ENCODE results near the gene IGF2BP2.
"Not testable (repeated sequence)": the region's sequence is repeated elsewhere in the genome, so short reads cannot be mapped to it uniquely, and the experiment has no call there.

Gene IGF2BP2

GRCh38 chr3:185658504-185658912 is 166.3 kb downstream of the IGF2BP2 start:
- no peak for DNase-seq

GRCh38 chr3:185657691-185658503 is 166.9 kb downstream of the IGF2BP2 start:
- DNase-seq, result no peak

DNA sequence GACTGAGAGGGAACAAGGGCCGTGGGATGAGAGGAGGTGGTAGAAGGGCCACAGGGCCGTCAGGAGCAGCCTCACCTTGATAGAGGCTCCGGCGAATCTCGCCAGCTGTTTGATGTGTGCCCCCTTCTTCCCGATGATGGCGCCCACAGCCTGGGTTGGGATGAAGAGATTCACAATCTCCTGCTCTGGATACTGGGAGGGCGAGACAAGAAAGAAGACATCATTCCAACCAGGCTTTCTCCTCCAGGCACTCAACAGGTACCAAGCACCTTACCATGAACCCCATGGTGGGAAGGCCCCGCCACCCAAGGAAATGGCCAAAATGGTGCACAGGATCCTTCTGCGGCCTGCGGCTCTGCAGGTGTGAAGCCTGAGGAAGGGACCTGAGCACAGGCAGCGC is 167.6 kb downstream of the IGF2BP2 start:
- DNase-seq, result no peak

GRCh38 chr3:185656321-185656840 is 168.5 kb downstream of the IGF2BP2 start:
- DNase-seq, result no peak

DNA sequence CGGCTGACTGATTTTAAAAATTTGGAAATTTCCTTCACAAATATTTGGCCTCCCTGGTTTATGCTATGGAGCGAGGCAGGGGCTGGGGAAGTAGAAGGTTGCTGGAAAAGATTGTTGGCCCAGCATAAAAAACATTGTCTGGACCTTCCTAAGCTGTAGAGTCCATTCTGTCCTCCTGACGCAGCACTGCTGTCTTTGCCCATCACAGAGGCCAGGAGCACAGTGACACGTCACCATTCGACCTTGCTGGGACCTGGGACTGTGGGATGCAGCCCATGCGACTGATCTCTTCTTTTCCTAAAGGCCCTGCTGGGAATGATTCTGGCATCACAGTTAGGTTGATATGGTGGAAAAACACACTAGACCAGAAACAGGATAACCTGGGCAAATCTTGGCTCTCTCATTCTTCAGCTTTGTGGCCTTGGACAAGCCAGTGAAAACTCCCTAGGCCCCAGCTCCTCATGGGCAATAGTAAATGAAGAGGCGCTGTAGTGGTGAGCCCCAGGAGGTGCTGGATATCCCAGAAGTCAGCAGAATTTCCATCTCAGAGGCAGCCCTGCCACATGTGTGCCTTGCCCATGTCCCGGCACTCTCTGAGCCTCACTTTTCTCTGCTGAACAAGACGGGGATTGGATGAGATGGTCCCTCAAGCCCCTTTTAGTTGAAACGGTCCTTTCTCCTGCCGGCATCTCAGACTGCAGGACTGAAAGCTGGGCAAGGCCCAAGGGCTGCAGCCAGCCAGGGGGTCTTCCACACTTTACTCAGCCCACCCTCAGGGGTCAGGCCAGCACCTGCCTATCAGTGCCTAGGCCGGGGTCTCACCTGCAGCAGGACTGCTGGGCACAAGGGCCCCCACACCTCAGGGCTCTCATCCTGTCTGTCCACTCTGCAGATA is 169.2 kb downstream of the IGF2BP2 start:
- no peak for DNase-seq

GRCh38 chr3:185654758-185655145 is 170.1 kb downstream of the IGF2BP2 start:
- DNase-seq, result no peak

DNA sequence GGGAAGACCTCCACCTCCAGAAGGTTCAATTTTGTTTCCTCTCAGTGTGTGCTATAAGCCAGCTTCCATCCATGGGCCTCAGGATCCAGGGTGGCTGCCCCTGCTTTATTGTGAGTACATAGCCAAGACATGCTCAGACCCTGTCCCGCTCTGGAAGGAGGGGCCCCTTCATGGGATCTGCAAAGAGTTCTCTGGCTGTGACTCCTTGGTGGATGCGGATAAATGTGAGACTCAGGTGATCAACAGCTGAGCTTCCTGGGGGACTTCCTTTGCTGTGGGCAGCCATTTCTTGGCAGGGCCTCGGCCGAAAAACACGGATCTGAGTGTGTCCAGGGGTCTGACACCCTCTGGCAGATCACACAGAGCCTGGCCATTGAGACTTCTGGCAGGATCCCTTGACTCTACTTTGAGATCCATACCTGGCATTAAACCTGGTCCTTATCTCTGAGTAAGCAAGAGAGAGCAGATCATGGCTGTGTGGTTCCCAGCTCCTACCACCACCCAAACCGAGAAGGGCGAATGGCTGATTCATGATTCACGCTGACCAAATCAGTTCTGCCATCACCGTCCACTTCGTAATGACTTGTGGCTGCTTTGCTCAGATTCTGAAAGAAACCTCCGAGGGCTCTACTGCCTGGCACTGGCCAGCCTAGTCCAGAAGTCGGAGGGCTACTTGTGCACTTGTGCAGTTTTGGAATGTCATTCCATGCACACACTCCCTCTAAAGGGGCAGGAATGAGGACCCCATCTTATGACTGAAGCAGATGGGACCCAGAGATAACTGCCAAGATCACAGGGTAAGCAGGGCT is 170.7 kb downstream of the IGF2BP2 start:
- DNase-seq, result no peak

DNA sequence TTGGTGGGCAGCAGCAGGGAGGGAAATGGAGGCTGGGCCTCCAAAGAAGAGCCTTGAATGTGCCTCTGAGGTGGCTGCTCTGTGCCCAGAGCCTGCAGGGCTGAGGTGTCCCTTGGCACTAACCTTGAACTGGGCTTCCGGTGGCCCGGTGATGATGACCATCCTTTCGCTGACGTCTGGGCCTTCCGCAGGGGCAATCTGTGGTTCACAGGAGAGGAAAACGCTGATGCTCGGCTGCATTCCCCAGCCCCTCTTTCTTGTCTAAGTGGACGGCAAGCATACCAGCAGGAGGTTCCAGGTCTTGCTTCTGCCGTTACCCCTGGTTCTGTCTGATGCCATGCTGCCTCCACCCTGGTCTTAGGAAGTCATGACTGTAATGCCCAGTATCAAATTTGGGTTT is 172.9 kb downstream of the IGF2BP2 start:
- no peak for DNase-seq

- DNase-seq, result no peak
Measured at GRCh38 chr3:185649414-185649813, 175.4 kb downstream of the IGF2BP2 start.

GRCh38 chr3:185648396-185648795 is 176.4 kb downstream of the IGF2BP2 start:
- DNase-seq, result no peak

GRCh38 chr3:185647880-185648210 is 177.0 kb downstream of the IGF2BP2 start:
- no peak for DNase-seq

DNA sequence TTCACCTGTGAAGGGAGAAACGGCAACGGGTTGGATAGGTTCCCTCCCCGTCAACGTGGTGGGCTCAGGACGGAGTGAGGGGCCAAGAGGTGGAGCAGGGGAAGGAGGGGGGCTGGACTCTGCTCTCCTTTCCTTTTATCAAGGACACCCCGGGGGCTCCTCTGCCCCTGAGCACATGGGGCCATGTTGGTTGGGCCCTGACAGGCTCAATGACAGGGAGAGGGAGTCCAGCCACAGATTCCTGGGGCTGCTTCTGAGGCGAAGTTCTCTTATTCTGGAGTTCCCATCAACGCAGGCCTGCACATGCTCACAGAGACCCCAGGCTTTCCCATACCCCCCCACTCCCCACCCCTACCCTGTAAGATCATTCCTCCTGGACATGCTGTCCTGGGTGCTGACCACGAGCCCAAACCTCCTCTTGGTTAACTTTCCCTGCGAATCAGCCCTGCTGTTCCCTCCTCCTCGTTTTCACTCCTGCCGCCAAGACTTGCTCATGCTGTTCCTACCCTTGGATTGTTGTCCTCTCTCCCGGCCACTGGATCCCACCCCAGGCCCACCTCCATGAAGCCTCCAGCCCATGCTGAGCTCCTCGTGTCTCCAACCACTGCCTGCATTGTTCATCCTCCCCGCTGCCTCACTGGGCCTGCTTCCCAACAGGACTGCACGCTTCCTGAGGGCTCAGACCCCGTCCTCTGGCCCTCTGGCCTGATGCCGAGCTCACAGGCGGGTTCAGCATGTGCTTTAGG is 177.5 kb downstream of the IGF2BP2 start:
- no peak for DNase-seq

GRCh38 chr3:185646382-185647133 is 178.3 kb downstream of the IGF2BP2 start:
- no peak for DNase-seq

DNA sequence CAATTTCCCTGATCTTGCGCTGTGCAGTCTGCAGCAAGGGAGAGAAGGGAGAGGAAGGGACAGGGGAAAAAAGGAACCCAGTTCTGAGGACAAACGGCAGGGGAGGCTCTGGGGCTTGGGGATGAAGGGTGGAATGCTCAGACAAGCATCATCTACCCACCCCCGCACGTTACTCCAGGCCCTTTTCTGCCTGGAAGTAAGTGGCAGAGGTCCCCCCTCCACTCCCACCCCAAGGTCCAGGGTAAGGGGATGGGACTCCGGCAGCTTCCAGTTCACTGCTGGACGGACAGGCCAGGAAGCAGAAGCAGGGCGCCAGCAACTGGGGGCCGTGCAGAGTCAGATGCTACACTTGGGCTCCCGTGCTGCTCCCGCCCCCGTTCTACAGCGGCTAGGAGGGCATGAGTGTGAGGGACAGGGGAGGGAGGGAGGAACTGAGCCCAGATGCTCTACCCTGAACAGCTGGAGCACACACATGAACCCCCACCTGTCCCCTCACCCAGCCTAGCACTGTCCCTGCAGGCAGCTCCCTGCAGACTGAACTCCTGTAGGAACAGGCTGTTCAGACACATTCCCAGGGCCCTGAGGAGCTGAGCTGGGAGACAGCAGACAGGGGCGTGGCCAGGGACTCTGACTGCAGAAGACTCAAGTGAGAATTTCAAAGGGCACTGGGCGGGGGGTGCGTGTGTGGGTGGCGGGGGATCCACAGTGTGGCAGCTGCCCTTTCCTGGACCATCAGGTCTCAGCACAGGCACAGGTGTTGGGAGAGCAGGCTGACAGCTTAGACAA is 179.1 kb downstream of the IGF2BP2 start:
- no peak for DNase-seq

DNA sequence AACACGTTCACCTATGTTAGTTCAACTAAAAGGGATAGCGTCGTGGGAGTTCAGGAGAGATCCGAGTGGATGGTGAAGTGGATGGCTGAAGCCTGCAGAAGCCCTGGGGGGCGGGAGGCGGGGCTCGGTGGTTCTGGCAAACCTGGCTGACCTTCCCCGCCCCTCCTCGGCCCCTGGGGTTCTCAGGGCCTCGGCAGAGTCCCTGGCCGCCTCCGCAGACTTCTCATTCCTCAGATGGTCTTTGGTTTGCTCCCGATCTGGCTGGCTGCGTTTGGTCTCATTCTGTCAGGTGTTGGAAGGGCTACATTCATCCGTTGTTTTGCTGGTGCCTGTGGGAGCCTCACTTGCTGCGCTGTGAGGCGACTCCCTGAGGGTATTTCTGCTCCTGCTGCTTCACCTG is 179.7 kb downstream of the IGF2BP2 start:
- not testable (repeated sequence) for DNase-seq

GRCh38 chr3:185640308-185640707 is 184.5 kb downstream of the IGF2BP2 start:
- DNase-seq, result no peak

- no peak for DNase-seq
Measured at GRCh38 chr3:185639632-185640206, 185.1 kb downstream of the IGF2BP2 start.

- DNase-seq, result not testable (repeated sequence)
Measured at GRCh38 chr3:185638651-185639050, 186.2 kb downstream of the IGF2BP2 start.

GRCh38 chr3:185637388-185637787 is 187.5 kb downstream of the IGF2BP2 start:
- DNase-seq, result no peak

DNA sequence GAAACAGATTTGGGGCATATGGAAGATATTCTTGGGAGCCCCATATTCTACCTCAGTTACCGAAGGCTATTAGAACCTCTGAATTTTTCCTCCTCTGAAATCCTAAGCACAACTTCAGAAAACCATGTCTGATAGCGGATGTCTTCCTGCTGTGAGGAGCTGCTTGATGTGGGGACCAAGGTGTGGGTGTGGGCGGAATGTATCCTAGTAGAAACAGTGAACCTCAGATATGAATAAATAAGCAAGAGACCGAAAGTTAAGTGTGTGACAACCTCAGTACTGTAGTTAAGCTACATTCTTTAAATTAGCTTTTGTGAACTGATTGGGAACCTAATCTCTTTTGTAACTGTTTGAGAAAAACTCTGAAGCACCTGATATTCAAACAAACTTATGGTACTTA is 191.8 kb downstream of the IGF2BP2 start:
- no peak for DNase-seq
